A549 (cell line): Measurements from ENCODE around the gene S100A8. TPM values are rescaled to one million over a fixed set of nuclear protein-coding genes. Genes with fewer than 3 reads are reported as not detected.
"Not testable (repeated sequence)": the region's sequence is repeated elsewhere in the genome, so short reads cannot be mapped to it uniquely, and the experiment has no call there.

ENCODE experiments used
- ATAC-seq, 2 experiments: fragments of 200-7000 bp in 1 of 2; fragments of >200 bp in 1 of 2; cut with Nextera tagmentation in 1 of 2; cut with Tn5 transposase in 1 of 2; 3 replicates each; pipeline versions ENCODE4 v1.8.0 to v1.9.1; 2018 to 2020; ENCODE audit warnings: mild to moderate bottlenecking in 1 of 2, moderate library complexity in 1 of 2
- CTCF ChIA-PET: fragments of 300-600 bp; sonication (Branson Sonifier 250); formaldehyde crosslinking; extraction: SDS; loops from one replicate; lab custom pipeline; 2021; ENCODE audit warnings: antibody characterized with exemption, inconsistent platforms; lab: Yijun Ruan, JAX
- POLR2A ChIA-PET: fragments of 350-600 bp; formaldehyde crosslinking; extraction: SDS; loops from one replicate; lab custom pipeline; 2021; ENCODE audit warnings: antibody characterized with exemption, inconsistent platforms; lab: Yijun Ruan, JAX
- DNase-seq, 2 experiments: peaks; one replicate each; pipeline versions ENCODE4 v3.0.0 to v3.0.0-alpha.2; 2011 to 2016; ENCODE audit warnings: low read depth in 1 of 2, low spot score in 1 of 2
- FAIRE-seq: peaks from 2 replicates; lab custom pipeline; 2011; peaks lifted over from hg19 to GRCh38; lab: Jason Lieb, UNC
- H3K27ac ChIP-seq, 2 experiments: fragments of >200 bp; sonication (Bioruptor Twin); formaldehyde crosslinking; 3 replicates each; pipeline ENCODE4 v1.5.1; 2016 to 2017
- H3K4me1 ChIP-seq: fragments of >200 bp; sonication (Bioruptor Twin); formaldehyde crosslinking; 3 replicates; pipeline ENCODE4 v1.6.1; 2016
- H3K4me2 ChIP-seq: fragments of >200 bp; sonication (Bioruptor Twin); formaldehyde crosslinking; 3 replicates; pipeline ENCODE4 v1.6.1; 2016
- H3K4me3 ChIP-seq: fragments of >200 bp; sonication (Bioruptor Twin); formaldehyde crosslinking; 3 replicates; pipeline ENCODE4 v1.5.1; 2016
- H3K9me3 ChIP-seq: fragments of >200 bp; sonication (Bioruptor Twin); formaldehyde crosslinking; 3 replicates; pipeline ENCODE4 v1.6.1; 2016
- CHD4 ChIP-seq: fragments of 200-600 bp; sonication (generic); IDR thresholded peaks from 2 replicates; pipeline ENCODE4 v1.6.1; 2016; ENCODE audit warnings: antibody characterized with exemption, mild to moderate bottlenecking, borderline replicate concordance
- FOSB ChIP-seq: fragments of 250-450 bp; sonication (Bioruptor Pico); IDR thresholded peaks from 2 replicates; pipeline ENCODE4 v1.5.0; 2020; ENCODE audit warnings: mild to moderate bottlenecking, moderate library complexity
- HEYL ChIP-seq: fragments of 250-450 bp; sonication (Bioruptor Pico); IDR thresholded peaks from 2 replicates; pipeline ENCODE4 v1.8.0; 2021; ENCODE audit warnings: mild to moderate bottlenecking, moderate library complexity
- HOXA7 ChIP-seq: fragments of 250-450 bp; sonication (Bioruptor Pico); IDR thresholded peaks from 2 replicates; pipeline ENCODE4 v1.5.0; 2020; ENCODE audit warnings: mild to moderate bottlenecking, moderate library complexity
- HOXB5 ChIP-seq: fragments of 250-450 bp; sonication (Bioruptor Pico); IDR thresholded peaks from 2 replicates; pipeline ENCODE4 v1.5.0; 2020; ENCODE audit warnings: mild to moderate bottlenecking, moderate library complexity
- NFE2L2 ChIP-seq: fragments of 150-350 bp; conservative IDR thresholded peaks from 2 replicates; pipeline ENCODE4 v1.6.1; 2014; ENCODE audit warnings: low read length
- NPAS2 ChIP-seq: fragments of 250-450 bp; sonication (Bioruptor Pico); IDR thresholded peaks from 2 replicates; pipeline ENCODE4 v1.8.0; 2022; ENCODE audit warnings: mild to moderate bottlenecking, moderate library complexity, borderline replicate concordance
- POLR2AphosphoS2 ChIP-seq: conservative IDR thresholded peaks from 2 replicates; pipeline ENCODE4 v1.6.1; 2012; ENCODE audit warnings: low read length, improper control_type of control experiment, inconsistent platforms
- RARB ChIP-seq: fragments of 250-450 bp; sonication (Bioruptor Pico); IDR thresholded peaks from 2 replicates; pipeline ENCODE4 v1.8.0; 2021; ENCODE audit warnings: mild to moderate bottlenecking, moderate library complexity
- RCOR1 ChIP-seq: fragments of 150-350 bp; IDR thresholded peaks from 2 replicates; pipeline ENCODE4 v1.6.1; 2014; ENCODE audit warnings: antibody characterized with exemption, low read length, low read depth
- SREBF2 ChIP-seq: fragments of 450-650 bp; IDR thresholded peaks from 2 replicates; pipeline ENCODE4 v1.6.1; 2014; ENCODE audit warnings: mild to moderate bottlenecking, moderate library complexity
- TP53 ChIP-seq: fragments of 250-450 bp; sonication (Bioruptor Pico); IDR thresholded peaks from 2 replicates; pipeline ENCODE4 v1.5.0; 2021; ENCODE audit warnings: mild to moderate bottlenecking, moderate library complexity
- ZC3H11A ChIP-seq: fragments of 450-650 bp; IDR thresholded peaks from 2 replicates; pipeline ENCODE4 v1.6.1; 2014; ENCODE audit warnings: antibody characterized with exemption, mild to moderate bottlenecking
- ZFP36 ChIP-seq: fragments of 450-650 bp; IDR thresholded peaks from 2 replicates; pipeline ENCODE4 v1.6.1; 2014; ENCODE audit warnings: borderline replicate concordance; ENCODE audit not compliant: partially characterized antibody
- ZSCAN20 ChIP-seq: fragments of 250-450 bp; sonication (Bioruptor Pico); IDR thresholded peaks from 2 replicates; pipeline ENCODE4 v1.8.0; 2022; ENCODE audit warnings: mild to moderate bottlenecking, moderate library complexity
- WGBS: methylation state at CpG from one replicate; pipeline ENCODE4 v1.1.6; 2017; ENCODE audit errors: missing lambda C conversion rate; 5-methylcytosine and 5-hydroxymethylcytosine counted together
- polyA plus RNA-seq, 4 experiments: library from polyadenylated mRNA; depleted of rRNA in 3 of 4; stranded (reverse); fragments of >200 nt; fragmentation: RNase III in 1 of 4; extraction: RNeasy Plus Mini Kit Qiagen cat#74134 plus additional on column Dnase treatment in 1 of 4; gene quantifications; 2 replicates in 3 of 4; 3 replicates in 1 of 4; pipeline ENCODE4 v1.2.3, GENCODE V29; 2011 to 2017
- TF ChIP-seq, protein P1 (sequence below): fragments of 450-650 bp; IDR thresholded peaks from 2 replicates; pipeline ENCODE4 v1.6.1; 2014; ENCODE audit warnings: antibody characterized with exemption
- TF ChIP-seq, protein P2 (sequence below): fragments of 250-450 bp; sonication (Bioruptor Pico); IDR thresholded peaks from 2 replicates; pipeline ENCODE4 v1.5.0; 2020; ENCODE audit warnings: low read depth, mild to moderate bottlenecking, moderate library complexity
- TF ChIP-seq, protein P3 (sequence below): fragments of 200-600 bp; sonication (generic); IDR thresholded peaks from 2 replicates; pipeline ENCODE4 v1.6.1; 2016; ENCODE audit warnings: antibody characterized with exemption, mild to moderate bottlenecking, moderate library complexity
- TF ChIP-seq, protein P4 (sequence below): fragments of >200 bp; sonication (Bioruptor Twin); formaldehyde crosslinking; IDR thresholded peaks from 2 replicates; pipeline ENCODE4 v1.6.1; 2016

Gene S100A8
- polyA plus RNA-seq, 2 of the 4 experiments (the other 2 are of a cell fraction), result not detected

DNA sequence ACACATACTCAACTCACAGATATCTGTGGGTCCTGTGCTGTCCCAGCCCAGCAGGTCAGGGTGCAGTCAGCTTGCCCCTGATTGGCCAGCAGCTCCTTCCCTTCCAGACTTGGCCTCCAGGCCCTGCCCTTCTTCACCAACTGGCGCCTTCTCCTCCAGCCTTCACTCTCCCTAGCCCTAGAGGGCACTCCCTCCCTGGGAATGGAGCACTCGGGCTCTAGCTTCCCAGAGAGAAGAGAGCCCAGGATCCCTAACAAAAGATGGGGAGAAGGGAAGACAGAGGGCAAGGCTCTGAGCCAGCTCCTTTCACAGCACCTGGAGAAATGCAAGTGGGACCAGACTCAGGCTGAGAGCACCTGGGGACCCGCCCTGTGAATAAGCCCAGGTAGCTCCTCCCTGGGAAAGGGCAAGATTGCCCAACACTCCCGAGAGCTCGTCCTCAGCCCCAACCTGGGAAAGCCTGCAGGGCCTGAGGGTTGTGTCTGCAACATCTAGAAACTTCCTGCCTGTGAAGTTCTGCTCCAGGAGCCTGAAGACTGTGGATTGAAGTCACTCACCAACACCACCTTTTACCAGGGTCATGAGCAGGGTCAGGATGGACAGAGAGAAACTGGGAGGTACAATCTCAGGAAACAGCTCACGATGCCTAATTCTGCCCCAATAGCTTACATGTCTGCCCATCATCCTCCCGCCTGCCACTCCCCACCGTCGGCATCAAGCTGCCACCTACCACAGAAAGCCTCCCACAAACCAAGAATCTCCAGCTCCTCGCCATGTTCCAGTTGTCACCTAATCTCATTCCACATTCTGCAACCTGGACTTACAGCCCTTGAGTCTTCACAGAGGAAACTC is 42.1 kb downstream of the S100A8 start, which contains the start of gene PGLYRP4:
Gene PGLYRP4 (minus strand): TSS at position 331 of the 852 bp plus-strand sequence. CDS start 909 bp downstream, outside the sequence.
- 25% methylated on average over 8 of the region's 10 CpGs for WGBS

DNA sequence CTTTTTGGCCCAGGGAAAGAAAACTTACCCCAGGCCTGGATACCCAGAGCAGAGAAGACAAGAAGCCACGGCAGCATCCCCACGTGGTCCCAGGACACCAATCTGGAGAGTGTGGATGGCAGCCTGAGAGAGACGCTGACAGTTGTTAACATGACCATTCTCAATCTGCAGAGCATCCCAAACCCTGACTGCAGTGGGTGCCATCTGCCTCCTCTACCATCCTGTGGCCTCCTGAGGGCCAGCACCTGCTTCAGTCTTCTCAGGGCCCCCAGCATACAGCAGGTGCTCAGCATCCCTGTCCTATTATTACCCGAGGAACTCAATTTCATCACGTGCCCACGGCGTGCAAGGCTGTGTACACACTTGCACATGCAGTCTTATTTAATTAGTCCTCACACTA is 43.0 kb downstream of the S100A8 start:
- Histone ChIP-seq H3K4me3 (no peak overlapping the region), H3K9me3 (no peaks in the 10 kb centered on the region), H3K27ac (no peak overlapping the region), H3K4me1 (no peaks in the 10 kb centered on the region), H3K4me2 (no peak overlapping the region)
- CTCF ChIA-PET, result interaction anchor here (0.5 to 13.2 kb wide), 7 partner anchors 10 to 284 kb away, joined by 3 to 731 read pairs (median 5); partner anchors contain the start of gene S100A9
- DNase-seq, result no peak
- TF ChIP-seq HOXB5 (CRISPR knock-in tag) (no peak), ZFP36 (no peak), HOXA7 (CRISPR knock-in tag) (no peak), FOSB (CRISPR knock-in tag) (no peak), RCOR1 (no peak), RARB (CRISPR knock-in tag) (no peak), HEYL (CRISPR knock-in tag) (no peak), CHD4 (no peak), ZC3H11A (no peak), TP53 (CRISPR knock-in tag) (no peak)
- TF ChIP-seq, protein P1, sequence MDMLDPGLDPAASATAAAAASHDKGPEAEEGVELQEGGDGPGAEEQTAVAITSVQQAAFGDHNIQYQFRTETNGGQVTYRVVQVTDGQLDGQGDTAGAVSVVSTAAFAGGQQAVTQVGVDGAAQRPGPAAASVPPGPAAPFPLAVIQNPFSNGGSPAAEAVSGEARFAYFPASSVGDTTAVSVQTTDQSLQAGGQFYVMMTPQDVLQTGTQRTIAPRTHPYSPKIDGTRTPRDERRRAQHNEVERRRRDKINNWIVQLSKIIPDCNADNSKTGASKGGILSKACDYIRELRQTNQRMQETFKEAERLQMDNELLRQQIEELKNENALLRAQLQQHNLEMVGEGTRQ, result no peak
- TF ChIP-seq, protein P2, sequence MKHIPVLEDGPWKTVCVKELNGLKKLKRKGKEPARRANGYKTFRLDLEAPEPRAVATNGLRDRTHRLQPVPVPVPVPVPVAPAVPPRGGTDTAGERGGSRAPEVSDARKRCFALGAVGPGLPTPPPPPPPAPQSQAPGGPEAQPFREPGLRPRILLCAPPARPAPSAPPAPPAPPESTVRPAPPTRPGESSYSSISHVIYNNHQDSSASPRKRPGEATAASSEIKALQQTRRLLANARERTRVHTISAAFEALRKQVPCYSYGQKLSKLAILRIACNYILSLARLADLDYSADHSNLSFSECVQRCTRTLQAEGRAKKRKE (CRISPR knock-in tag), result no peak
- TF ChIP-seq, protein P3, sequence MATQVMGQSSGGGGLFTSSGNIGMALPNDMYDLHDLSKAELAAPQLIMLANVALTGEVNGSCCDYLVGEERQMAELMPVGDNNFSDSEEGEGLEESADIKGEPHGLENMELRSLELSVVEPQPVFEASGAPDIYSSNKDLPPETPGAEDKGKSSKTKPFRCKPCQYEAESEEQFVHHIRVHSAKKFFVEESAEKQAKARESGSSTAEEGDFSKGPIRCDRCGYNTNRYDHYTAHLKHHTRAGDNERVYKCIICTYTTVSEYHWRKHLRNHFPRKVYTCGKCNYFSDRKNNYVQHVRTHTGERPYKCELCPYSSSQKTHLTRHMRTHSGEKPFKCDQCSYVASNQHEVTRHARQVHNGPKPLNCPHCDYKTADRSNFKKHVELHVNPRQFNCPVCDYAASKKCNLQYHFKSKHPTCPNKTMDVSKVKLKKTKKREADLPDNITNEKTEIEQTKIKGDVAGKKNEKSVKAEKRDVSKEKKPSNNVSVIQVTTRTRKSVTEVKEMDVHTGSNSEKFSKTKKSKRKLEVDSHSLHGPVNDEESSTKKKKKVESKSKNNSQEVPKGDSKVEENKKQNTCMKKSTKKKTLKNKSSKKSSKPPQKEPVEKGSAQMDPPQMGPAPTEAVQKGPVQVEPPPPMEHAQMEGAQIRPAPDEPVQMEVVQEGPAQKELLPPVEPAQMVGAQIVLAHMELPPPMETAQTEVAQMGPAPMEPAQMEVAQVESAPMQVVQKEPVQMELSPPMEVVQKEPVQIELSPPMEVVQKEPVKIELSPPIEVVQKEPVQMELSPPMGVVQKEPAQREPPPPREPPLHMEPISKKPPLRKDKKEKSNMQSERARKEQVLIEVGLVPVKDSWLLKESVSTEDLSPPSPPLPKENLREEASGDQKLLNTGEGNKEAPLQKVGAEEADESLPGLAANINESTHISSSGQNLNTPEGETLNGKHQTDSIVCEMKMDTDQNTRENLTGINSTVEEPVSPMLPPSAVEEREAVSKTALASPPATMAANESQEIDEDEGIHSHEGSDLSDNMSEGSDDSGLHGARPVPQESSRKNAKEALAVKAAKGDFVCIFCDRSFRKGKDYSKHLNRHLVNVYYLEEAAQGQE, result no peak
- 18% methylated on average over 7 of the region's 7 CpGs for WGBS
- POLR2A ChIA-PET, result no interaction called here
- ATAC-seq, result no peak
- no peak for FAIRE-seq

More for the DNA sequence above, 42.1 kb downstream of the S100A8 start, which contains the start of gene PGLYRP4:
- DNase-seq (no peak), FAIRE-seq (no peak), ATAC-seq (peak in 1 of 2 experiments; percentile 53; a peak in 3 of 6 replicates)
- Histone ChIP-seq H3K4me1 (no peaks in the 10 kb centered on the region), H3K4me2 (no peak within 1 kb of the TSS), H3K27ac (no peak within 1 kb of the TSS), H3K4me3 (no peak within 1 kb of the TSS), H3K9me3 (no peaks in the 10 kb centered on the region)
- ChIA-PET POLR2A (no interaction called here), CTCF (interaction anchor here (0.8 to 13.2 kb wide), 10 partner anchors 9 to 224 kb away, joined by 3 to 731 read pairs (median 4); partner anchors contain the start of gene S100A9)
- TF ChIP-seq, protein P4, sequence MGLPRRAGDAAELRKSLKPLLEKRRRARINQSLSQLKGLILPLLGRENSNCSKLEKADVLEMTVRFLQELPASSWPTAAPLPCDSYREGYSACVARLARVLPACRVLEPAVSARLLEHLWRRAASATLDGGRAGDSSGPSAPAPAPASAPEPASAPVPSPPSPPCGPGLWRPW, result no peak
- no peak for TF ChIP-seq NFE2L2
- no peak for TF ChIP-seq NPAS2 (CRISPR knock-in tag)
- no peak for TF ChIP-seq HOXA7 (CRISPR knock-in tag)
- no peak for TF ChIP-seq SREBF2
- no peak for TF ChIP-seq ZC3H11A
- TF ChIP-seq, protein P2 (CRISPR knock-in tag), result no peak
- no peak for TF ChIP-seq ZSCAN20 (CRISPR knock-in tag)
- TF ChIP-seq POLR2AphosphoS2, result no peak
- no peak for TF ChIP-seq RARB (CRISPR knock-in tag)

DNA sequence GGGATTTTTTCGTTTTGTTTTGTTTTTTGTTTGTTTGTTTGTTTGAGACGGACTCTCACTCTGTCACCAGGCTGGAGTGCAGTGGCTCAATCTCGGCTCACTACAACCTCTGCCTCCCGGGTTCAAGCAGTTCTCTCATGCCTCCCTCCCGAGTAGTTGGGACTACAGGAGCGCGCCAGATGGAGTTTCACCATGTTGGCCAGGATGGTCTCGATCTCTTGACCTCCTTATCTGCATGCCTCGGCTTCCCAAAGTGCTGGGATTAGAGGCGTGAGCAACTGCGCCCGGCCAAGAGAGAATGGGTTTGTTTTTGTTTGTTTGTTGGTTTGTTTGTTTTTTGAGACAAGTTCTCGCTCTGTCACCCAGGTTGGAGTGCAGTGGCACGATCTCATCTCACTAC is 43.8 kb downstream of the S100A8 start:
- H3K9me3 ChIP-seq, H3K4me1 ChIP-seq, POLR2A ChIA-PET, H3K4me2 ChIP-seq, DNase-seq, H3K27ac ChIP-seq, ATAC-seq, H3K4me3 ChIP-seq, FAIRE-seq: not testable (repeated sequence)
- 30% methylated on average over 14 of the region's 14 CpGs for WGBS
- CTCF ChIA-PET, result interaction anchor here (1.0 to 5.7 kb wide), 3 partner anchors 8 to 148 kb away, joined by 3 to 31 read pairs (median 9); no protein-coding TSS in a partner anchor
